Thyroid gland (tissue), 4 donors: ENCODE data around the gene TBC1D8. TPM values are rescaled to one million over a fixed set of nuclear protein-coding genes. Genes with fewer than 3 reads are reported as not detected.

ENCODE experiments used
- DNase-seq, 2 donors: peaks; one replicate each; pipeline ENCODE4 v3.0.0-alpha.2; 2019
- H3K27ac ChIP-seq, 3 donors: fragments of 200-600 bp; sonication (generic); 1 replicate in 2 of 3; 2 replicates in 1 of 3; pipeline ENCODE4 v1.5.1; 2016 to 2019; ENCODE audit warnings: mild to moderate bottlenecking in 1 of 3, moderate library complexity in 1 of 3
- H3K27me3 ChIP-seq: fragments of 200-600 bp; sonication (generic); one replicate; pipeline ENCODE4 v1.5.1; 2019
- H3K36me3 ChIP-seq, 2 donors: fragments of 200-600 bp; sonication (generic); one replicate each; pipeline ENCODE4 v1.5.1; 2016 to 2019
- H3K4me1 ChIP-seq, 2 donors: fragments of 200-600 bp; sonication (generic); one replicate each; pipeline ENCODE4 v1.5.1; 2017 to 2019
- H3K4me3 ChIP-seq, 3 donors: fragments of 200-600 bp; sonication (generic); replicated peaks in 1 of 3; 1 replicate in 2 of 3; 2 replicates in 1 of 3; pipeline ENCODE4 v1.5.1; 2016; ENCODE audit warnings: mild to moderate bottlenecking in 1 of 3
- H3K9me3 ChIP-seq: fragments of 200-600 bp; sonication (generic); one replicate; pipeline ENCODE4 v1.5.1; 2017
- POLR2A ChIP-seq, 2 donors: fragments of 450-650 bp; IDR thresholded peaks; one replicate each; pipeline ENCODE4 v1.6.1; 2017; ENCODE audit warnings: antibody characterized with exemption in 2 of 2, mild to moderate bottlenecking in 2 of 2, moderate library complexity in 1 of 2
- WGBS, 2 donors: methylation state at CpG; one replicate each; pipeline ENCODE4 v1.1.5; 2017; 5-methylcytosine and 5-hydroxymethylcytosine counted together
- intact Hi-C: fragments of 100-400 bp; cut with DNase I; formaldehyde crosslinking; loops from one replicate; pipeline ENCODE4 v1.15.1; 2023
- total RNA-seq, 4 donors: library from RNA; depleted of rRNA; stranded (reverse); fragments of >200 nt; gene quantifications; one replicate each; pipeline ENCODE4 v1.2.3, GENCODE V29; 2016
- TF ChIP-seq, protein P1 (sequence below), 6 experiments: fragments of 200-600 bp in 3 of 6; fragments of 450-650 bp in 3 of 6; sonication (generic) in 3 of 6; IDR thresholded peaks; one replicate each; pipeline ENCODE4 v1.5.1; 2016 to 2019; ENCODE audit warnings: antibody characterized with exemption in 6 of 6, mild to moderate bottlenecking in 2 of 6, inconsistent platforms in 1 of 6, moderate library complexity in 1 of 6

TBC1D8 gene
- total RNA-seq, 4 donors from 2014 or later: 16.4 to 36.8 (median 27.1) TPM

DNA sequence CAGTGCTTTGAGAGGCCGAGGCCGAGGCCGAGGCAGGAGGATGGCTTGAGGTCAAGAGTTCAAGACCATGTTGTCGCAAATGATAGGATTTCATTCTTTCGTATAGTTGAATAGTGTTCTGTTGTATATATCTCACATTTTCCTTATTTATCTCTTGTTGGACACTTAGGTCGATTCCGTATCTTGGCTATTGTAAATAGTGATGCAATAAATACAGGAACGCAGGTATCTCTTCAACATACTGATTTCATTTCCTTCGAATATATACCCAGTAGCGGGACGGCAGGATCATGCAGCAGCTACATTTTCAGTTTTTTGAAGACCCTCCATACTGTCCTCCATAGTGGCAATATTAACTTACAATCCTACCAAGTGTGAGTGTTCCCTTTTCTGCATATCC lies 4.1 kb downstream of the TBC1D8 start:
- Histone ChIP-seq H3K4me1 (peaks cover 4 to 11% of the 10 kb centered on the region in 2 donors), H3K27me3 (no peaks in the 10 kb centered on the region), H3K4me3 (no peak overlapping the region), H3K9me3 (no peaks in the 10 kb centered on the region), H3K36me3 (no peaks in the 10 kb centered on the region), H3K27ac (no peak overlapping the region)
- no peak for DNase-seq
- WGBS, 2 donors: 94 to 96% methylated on average over 11 of the region's 11 CpGs
- intact Hi-C loops: no loop called here
- TF ChIP-seq POLR2A (IDR thresholded peaks at IDR 0.05): no peak
- TF ChIP-seq, protein P1, sequence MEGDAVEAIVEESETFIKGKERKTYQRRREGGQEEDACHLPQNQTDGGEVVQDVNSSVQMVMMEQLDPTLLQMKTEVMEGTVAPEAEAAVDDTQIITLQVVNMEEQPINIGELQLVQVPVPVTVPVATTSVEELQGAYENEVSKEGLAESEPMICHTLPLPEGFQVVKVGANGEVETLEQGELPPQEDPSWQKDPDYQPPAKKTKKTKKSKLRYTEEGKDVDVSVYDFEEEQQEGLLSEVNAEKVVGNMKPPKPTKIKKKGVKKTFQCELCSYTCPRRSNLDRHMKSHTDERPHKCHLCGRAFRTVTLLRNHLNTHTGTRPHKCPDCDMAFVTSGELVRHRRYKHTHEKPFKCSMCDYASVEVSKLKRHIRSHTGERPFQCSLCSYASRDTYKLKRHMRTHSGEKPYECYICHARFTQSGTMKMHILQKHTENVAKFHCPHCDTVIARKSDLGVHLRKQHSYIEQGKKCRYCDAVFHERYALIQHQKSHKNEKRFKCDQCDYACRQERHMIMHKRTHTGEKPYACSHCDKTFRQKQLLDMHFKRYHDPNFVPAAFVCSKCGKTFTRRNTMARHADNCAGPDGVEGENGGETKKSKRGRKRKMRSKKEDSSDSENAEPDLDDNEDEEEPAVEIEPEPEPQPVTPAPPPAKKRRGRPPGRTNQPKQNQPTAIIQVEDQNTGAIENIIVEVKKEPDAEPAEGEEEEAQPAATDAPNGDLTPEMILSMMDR (IDR thresholded peaks at IDR 0.05): no peak

DNA sequence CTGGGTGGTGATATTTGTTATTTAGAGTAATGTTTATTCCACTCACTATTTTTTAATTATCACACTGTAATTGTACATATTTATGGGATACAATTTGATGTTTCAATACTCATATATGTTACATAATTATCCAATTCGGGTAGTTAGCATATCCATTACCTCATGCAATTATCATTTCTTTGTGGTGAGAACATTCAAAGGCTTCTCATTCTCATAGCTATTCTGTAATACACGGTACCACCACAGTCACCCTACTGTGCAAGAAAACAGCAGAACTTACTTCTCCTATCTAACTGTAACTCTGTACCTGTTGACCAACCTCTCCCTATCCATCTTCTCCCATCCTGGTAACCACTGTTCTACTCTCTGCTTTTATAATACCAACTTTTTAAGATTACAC lies 4.6 kb downstream of the TBC1D8 start:
- Histone ChIP-seq H3K9me3 (no peaks in the 10 kb centered on the region), H3K4me3 (no peak overlapping the region), H3K27ac (no peak overlapping the region), H3K27me3 (no peaks in the 10 kb centered on the region), H3K36me3 (no peaks in the 10 kb centered on the region), H3K4me1 (peaks cover 4 to 8% of the 10 kb centered on the region in 2 donors)
- TF ChIP-seq, protein P1 (IDR thresholded peaks at IDR 0.05): no peak
- no peak for TF ChIP-seq POLR2A (IDR thresholded peaks at IDR 0.05)
- no peak for DNase-seq
- intact Hi-C loops: no loop called here
- WGBS, 2 donors: 87 to 89% methylated on average over 2 of the region's 2 CpGs

DNA sequence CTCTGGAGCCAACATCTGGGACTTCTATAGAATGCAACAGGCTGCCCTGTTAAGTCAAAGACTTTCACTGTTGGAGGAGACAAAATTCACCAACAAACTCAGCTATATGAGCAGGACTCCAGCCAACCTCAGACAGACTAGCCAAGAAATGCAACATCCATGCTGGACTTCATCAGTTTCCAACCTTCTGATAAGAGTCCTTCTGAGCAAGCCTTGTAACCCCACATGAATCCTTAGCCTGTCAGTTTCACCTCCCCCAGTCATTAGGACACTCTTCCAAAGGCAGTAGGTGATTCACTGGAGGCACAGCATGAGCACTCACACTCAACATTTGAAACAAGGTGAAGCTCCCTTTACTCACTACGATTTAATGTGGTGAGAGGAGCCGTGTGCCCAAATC lies 5.8 kb downstream of the TBC1D8 start:
- TF ChIP-seq POLR2A (IDR thresholded peaks at IDR 0.05): no peak
- TF ChIP-seq, protein P1 (IDR thresholded peaks at IDR 0.05): no peak
- Histone ChIP-seq H3K27me3 (no peaks in the 10 kb centered on the region), H3K36me3 (no peaks in the 10 kb centered on the region), H3K9me3 (no peaks in the 10 kb centered on the region), H3K4me1 (peaks cover 2 to 7% of the 10 kb centered on the region in 2 donors), H3K4me3 (no peak overlapping the region), H3K27ac (no peak overlapping the region)
- intact Hi-C loops: no loop called here
- DNase-seq: no peak
- WGBS, 2 donors: 84 to 88% methylated on average over 2 of the region's 2 CpGs

- H3K4me1 ChIP-seq: no peaks in the 10 kb centered on the region
- intact Hi-C loops: no loop called here
- 96 to 100% methylated on average over 2 of the region's 2 CpGs for WGBS, 2 donors
- no peak for DNase-seq
- H3K27ac ChIP-seq: no peak overlapping the region
- no peaks in the 10 kb centered on the region for H3K9me3 ChIP-seq
- no peak overlapping the region for H3K4me3 ChIP-seq
- H3K36me3 ChIP-seq: no peaks in the 10 kb centered on the region
- no peaks in the 10 kb centered on the region for H3K27me3 ChIP-seq
- no peak for TF ChIP-seq POLR2A (IDR thresholded peaks at IDR 0.05)
- TF ChIP-seq, protein P1 (IDR thresholded peaks at IDR 0.05): no peak
These were observed 9.0 kb downstream of the TBC1D8 start for GRCh38 chr2:101142163-101142562.

GRCh38 chr2:101140978-101141655 lies 10.1 kb downstream of the TBC1D8 start:
- no peak for TF ChIP-seq POLR2A (IDR thresholded peaks at IDR 0.05)
- TF ChIP-seq, protein P1 (IDR thresholded peaks at IDR 0.05): no peak
- 84 to 88% methylated on average over 7 of the region's 7 CpGs for WGBS, 2 donors
- intact Hi-C loops: no loop called here

More at GRCh38 chr2:101140978-101141655, 10.1 kb downstream of the TBC1D8 start:
- no peak for DNase-seq
- no peak overlapping the region for H3K27ac ChIP-seq
- no peaks in the 10 kb centered on the region for H3K36me3 ChIP-seq
- H3K27me3 ChIP-seq: no peaks in the 10 kb centered on the region
- H3K4me1 ChIP-seq: no peaks in the 10 kb centered on the region
- H3K9me3 ChIP-seq: no peaks in the 10 kb centered on the region
- no peak overlapping the region for H3K4me3 ChIP-seq
